Measurements from ENCODE around the gene RHCE.
A peak's percentile ranks its signal among the peaks of the same experiment; 100 is the strongest.

Gene RHCE

DNA sequence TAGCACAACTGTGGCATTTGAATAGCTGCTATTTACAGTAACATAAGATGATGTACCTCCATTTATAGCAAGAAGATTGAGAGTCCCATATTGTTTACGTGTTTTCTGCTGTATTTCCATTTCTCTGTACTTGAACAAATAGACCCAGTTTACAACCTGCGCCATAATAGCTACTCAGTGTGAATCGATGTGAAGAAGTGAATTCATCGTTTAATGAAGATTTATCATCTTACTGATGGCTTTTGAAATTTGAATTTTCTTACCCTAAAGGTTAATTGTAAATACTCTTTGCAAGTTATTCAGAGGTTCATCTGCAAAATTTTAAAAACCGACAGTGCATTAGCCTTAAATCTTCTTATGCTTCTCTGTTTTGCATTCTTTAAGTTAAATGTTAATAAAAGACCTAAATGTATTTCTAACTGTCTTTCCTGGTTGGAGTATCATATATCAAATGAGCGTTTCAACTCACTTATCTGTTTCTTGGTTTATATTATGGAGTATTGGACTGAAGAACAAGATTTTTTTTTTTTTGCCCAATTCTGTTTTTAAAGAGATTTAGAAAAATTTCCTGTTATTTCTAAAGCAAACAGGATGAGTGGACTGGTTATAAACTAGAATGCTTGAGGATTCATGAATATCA, 12.2 kb upstream of the RHCE start:
- no peak for FAIRE-seq
- TF ChIP-seq, protein P1, sequence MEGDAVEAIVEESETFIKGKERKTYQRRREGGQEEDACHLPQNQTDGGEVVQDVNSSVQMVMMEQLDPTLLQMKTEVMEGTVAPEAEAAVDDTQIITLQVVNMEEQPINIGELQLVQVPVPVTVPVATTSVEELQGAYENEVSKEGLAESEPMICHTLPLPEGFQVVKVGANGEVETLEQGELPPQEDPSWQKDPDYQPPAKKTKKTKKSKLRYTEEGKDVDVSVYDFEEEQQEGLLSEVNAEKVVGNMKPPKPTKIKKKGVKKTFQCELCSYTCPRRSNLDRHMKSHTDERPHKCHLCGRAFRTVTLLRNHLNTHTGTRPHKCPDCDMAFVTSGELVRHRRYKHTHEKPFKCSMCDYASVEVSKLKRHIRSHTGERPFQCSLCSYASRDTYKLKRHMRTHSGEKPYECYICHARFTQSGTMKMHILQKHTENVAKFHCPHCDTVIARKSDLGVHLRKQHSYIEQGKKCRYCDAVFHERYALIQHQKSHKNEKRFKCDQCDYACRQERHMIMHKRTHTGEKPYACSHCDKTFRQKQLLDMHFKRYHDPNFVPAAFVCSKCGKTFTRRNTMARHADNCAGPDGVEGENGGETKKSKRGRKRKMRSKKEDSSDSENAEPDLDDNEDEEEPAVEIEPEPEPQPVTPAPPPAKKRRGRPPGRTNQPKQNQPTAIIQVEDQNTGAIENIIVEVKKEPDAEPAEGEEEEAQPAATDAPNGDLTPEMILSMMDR (IDR thresholded peaks at IDR 0.05; ENCODE audit: insufficient read depth, missing control alignments) = no peak

DNA sequence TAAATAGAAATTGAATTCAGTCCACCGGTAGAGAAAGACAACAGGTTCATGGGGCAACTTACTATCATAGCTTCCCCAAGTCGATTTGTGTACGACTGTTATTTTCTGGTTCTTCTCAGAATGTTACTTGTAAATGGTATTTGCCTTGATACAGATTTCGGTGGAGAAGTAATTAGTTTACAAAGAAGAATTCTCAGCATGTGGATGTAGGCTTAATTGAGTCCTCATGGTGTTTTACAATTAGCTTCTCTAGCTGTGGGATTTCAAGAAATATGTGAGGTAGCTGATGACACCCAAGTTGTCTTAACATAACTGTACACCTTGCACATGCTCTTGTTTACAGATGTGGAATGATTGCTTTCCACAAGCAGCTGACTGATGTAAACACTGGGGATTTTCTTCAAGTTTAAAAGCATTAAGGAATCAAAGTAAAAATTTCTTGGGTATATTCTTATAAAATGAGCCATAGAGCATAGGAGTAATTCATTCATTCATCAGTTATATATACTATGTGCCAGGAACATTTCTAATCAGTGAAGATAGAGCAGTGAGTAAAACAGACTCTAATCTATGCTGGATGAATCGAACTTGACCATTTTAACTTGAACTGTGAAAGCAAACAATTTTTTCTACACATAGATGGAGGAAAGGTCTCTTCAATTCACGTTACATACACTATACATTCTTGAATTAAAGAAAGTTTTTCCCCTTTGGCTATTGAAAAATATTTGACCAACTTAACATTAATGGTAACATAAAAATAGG, 11.5 kb upstream of the RHCE start:
- FAIRE-seq (no peak), DNase-seq (ENCODE audit: insufficient read length, low spot score) (no peak)
- TF ChIP-seq, protein P1 (IDR thresholded peaks at IDR 0.05; ENCODE audit: insufficient read depth, missing control alignments) = no peak

More for the DNA sequence above, 12.2 kb upstream of the RHCE start:
- no peak for DNase-seq (ENCODE audit: insufficient read length, low spot score)

DNA sequence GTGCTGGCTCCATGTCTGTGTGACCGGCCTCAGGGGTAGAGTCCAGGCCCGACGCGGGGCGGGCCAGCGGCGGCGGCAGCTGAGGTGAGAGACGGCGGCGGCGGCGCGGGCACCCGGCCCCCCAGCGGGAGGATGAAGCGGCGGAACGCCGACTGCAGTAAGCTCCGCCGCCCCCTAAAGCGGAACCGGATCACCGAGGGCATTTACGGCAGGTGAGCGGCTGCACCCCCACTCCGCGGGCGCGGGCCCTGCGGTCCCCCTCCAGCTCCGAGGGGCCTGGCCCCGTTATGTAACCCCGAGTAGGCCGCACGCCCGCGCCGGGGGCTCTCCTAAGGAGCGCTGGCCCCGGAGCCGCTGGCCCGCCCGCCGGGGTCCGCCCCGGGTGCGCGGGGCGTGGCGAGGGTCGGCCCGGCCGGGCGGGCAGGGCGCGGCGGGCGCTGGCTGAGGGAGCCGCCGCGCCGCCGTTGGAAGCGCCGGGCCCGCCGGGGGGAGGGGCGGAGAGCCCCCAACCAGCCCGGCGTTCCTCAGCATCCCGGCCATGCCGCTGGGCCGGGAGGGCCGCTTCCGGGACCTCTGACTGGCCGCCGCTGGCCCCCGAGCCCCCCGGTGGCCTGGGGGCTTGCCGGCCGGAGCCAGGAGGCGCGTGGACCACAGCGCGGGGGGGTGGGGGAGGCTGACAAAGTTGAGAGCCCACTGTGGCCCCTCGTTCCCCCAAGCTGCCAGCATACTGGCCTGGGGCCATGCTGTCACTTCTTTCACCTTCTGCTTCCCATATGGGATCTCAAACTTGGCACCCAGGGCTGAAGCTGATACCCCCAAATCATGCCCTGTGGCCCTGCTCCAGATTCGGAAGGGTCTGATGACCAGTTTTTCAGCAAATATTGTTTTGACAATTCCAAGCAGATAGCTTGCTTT, 10.6 kb upstream of the RHCE start:
- DNase-seq (ENCODE audit: insufficient read length, low spot score) = no peak
- FAIRE-seq = no peak

DNA sequence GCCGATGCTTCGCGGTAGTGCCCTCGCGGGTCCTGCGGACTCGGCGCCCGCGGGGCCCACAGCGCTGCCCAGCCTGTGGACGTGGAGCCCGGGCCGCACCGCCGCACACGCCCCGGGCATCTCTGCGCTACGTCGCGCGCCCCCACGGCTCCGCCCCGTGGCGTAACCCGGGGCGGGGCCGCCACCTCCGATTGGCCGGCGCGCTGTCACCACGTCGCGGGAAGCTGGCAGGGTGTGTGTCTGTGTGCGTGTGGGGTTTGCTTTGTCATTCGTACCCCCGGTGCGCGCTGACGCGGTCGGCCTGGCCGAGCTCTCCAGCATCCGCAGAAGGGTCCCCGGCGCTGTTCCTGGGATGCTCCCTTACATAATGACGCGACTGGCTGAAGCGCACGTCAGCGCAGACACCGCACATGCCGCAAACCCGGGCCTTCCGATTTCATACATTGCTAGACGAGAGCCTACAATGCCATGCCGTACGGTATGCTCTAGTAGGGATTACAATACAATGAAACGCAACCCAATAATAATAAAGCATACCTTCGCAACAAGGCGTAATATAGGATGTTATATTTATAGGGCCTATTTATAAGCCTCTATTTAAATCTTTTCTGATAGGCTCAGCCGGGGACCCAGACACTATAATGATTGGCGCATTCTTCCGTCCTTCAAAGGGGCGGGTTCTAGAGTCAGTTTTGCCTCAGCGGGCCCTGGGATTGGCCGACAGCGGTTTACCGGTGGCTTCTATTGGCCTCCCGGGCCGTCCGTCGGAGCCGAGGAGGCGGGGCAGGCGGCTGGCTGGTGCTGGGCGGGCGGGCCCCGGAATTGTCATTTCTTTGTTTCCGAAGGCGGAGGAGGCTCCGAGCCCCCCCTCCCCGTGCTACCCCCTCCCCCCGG, 9.7 kb upstream of the RHCE start, which contains the start of gene MACO1:
Gene MACO1 (plus strand): TSS at position 825 of the 894 bp plus-strand sequence. CDS start 202 bp downstream, outside the sequence.
- DNase-seq (ENCODE audit: insufficient read length, low spot score) (peak; percentile 23), FAIRE-seq (no peak)
- TF ChIP-seq, protein P1 (IDR thresholded peaks at IDR 0.05; ENCODE audit: insufficient read depth, missing control alignments) = no peak

More for the DNA sequence above, 10.6 kb upstream of the RHCE start:
- TF ChIP-seq, protein P1 (IDR thresholded peaks at IDR 0.05; ENCODE audit: insufficient read depth, missing control alignments) = no peak

DNA sequence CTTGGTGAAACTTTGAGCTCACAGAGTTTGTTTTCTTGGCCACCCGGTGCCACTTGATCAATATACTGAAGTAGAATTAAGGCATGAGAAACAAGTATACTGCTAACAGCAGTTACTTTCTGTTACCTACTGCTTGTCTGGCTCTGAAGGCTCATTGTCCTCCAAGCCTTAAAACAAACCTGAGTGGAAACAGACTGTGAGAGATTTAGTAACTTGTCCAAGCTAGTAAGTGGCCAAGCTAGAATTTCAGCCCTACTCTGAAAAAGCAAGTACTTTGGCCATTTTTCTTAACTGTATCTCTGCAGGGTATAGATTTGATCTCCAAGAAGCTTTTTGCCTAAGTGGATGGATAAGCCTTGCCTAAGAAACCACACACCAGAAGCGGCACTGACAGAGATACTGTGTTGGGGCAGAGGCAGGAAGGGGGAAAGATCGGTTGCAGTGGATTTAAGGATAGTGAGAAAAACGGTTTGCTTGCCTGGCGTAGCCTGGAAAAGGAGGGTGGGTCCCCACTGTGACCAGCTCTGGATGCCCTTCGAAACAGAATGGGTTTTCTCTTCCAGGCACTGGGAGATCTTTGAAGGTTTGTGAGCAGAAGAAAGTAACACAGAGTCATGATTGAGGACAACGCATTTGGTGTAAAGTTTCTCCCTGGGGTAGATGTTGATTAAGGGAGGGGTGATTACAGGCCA, 8.0 kb upstream of the RHCE start:
- DNase-seq (ENCODE audit: insufficient read length, low spot score) (no peak), FAIRE-seq (no peak)
- TF ChIP-seq, protein P1 (IDR thresholded peaks at IDR 0.05; ENCODE audit: insufficient read depth, missing control alignments) = no peak

DNA sequence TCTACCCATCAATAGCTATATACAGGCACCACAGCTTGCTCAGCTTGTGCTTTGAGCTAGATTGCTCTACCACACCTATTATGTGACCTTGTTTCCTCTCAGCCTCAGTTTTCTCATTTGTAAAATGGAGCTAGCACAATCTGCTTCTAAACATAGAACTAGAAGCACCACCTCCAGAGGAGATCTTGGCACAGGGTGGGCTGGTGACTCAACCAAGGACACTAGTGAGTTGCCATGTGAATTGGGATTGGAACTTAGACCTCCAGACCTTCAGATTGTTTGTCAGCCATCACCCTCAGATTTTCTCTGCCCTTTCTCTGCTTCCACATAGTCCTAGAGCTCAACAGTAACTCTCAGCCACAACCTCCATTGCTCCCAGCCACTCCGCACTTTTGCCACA, 7.1 kb upstream of the RHCE start:
- TF ChIP-seq, protein P1 (IDR thresholded peaks at IDR 0.05; ENCODE audit: insufficient read depth, missing control alignments) = no peak
- FAIRE-seq = no peak
- no peak for DNase-seq (ENCODE audit: insufficient read length, low spot score)

Measured in D721Med (cell line).